Measurements from ENCODE around the gene KIFC3.

DNA sequence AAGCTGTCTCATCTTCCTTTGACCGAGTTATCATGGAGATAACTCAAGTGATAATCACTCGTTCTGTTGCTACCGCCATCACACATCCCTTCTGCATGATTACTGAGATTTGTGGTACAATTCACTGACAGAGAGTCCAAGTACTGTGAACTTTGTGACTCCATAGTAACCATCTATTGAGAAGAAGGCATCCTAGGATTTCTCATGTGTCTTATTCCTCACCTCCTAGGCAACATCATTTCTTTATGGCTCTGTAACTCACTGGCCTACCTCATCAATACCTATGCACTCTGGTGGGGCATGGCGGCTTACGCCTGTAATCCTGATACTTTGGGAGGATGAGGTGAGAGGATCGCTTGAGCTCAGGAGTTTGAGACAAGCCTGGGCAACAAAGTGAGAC is 88.2 kb downstream of the KIFC3 start:
- TF ChIP-seq, protein P1, sequence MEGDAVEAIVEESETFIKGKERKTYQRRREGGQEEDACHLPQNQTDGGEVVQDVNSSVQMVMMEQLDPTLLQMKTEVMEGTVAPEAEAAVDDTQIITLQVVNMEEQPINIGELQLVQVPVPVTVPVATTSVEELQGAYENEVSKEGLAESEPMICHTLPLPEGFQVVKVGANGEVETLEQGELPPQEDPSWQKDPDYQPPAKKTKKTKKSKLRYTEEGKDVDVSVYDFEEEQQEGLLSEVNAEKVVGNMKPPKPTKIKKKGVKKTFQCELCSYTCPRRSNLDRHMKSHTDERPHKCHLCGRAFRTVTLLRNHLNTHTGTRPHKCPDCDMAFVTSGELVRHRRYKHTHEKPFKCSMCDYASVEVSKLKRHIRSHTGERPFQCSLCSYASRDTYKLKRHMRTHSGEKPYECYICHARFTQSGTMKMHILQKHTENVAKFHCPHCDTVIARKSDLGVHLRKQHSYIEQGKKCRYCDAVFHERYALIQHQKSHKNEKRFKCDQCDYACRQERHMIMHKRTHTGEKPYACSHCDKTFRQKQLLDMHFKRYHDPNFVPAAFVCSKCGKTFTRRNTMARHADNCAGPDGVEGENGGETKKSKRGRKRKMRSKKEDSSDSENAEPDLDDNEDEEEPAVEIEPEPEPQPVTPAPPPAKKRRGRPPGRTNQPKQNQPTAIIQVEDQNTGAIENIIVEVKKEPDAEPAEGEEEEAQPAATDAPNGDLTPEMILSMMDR (IDR thresholded peaks at IDR 0.05; ENCODE audit: low read length) = no peak
- TF ChIP-seq EZH2 (optimal IDR thresholded peaks at IDR 0.05; ENCODE audit: low read depth, low read length) = no peak
